Peyer's patch (tissue), 4 donors: ENCODE measurements around the gene FUT8.

Source experiments
- POLR2A ChIP-seq, 2 donors: fragments of 450-650 bp; IDR thresholded peaks; one replicate each; pipeline ENCODE4 v1.5.1; 2017; ENCODE audit warnings: antibody characterized with exemption in 2 of 2, mild to moderate bottlenecking in 2 of 2, moderate library complexity in 2 of 2
- TF ChIP-seq, protein P1 (sequence below), 6 experiments: fragments of 450-650 bp in 4 of 6; fragments of 200-600 bp in 2 of 6; sonication (generic) in 1 of 6; IDR thresholded peaks; one replicate each; pipeline ENCODE4 v1.5.1; 2017 to 2019; ENCODE audit warnings: antibody characterized with exemption in 6 of 6, mild to moderate bottlenecking in 3 of 6, moderate library complexity in 1 of 6

DNA sequence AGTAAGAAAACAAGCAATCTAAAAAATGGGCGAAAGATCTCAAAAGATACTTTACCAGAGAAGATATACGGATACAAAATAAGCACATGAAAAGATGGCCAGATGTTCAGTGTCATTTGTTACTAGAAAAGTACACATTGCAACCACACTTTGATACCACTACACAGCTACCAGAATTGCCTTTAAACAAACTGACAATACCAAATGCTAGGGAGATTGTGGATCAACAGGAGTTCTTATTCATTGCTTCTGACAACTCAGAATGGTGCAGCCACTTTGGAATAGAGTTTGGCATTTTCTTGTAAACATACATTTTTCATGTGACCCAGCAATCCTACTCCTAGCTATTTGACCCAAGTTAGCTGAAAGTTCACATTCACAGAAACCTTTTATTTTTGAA is 136.3 kb downstream of the FUT8 start:
- TF ChIP-seq, protein P1, sequence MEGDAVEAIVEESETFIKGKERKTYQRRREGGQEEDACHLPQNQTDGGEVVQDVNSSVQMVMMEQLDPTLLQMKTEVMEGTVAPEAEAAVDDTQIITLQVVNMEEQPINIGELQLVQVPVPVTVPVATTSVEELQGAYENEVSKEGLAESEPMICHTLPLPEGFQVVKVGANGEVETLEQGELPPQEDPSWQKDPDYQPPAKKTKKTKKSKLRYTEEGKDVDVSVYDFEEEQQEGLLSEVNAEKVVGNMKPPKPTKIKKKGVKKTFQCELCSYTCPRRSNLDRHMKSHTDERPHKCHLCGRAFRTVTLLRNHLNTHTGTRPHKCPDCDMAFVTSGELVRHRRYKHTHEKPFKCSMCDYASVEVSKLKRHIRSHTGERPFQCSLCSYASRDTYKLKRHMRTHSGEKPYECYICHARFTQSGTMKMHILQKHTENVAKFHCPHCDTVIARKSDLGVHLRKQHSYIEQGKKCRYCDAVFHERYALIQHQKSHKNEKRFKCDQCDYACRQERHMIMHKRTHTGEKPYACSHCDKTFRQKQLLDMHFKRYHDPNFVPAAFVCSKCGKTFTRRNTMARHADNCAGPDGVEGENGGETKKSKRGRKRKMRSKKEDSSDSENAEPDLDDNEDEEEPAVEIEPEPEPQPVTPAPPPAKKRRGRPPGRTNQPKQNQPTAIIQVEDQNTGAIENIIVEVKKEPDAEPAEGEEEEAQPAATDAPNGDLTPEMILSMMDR (IDR thresholded peaks at IDR 0.05): no peak
- TF ChIP-seq POLR2A (IDR thresholded peaks at IDR 0.05): no peak
